ENCODE results near the gene STEAP3. TPM values are rescaled to one million over a fixed set of nuclear protein-coding genes. Genes with fewer than 3 reads are reported as not detected.

Gene STEAP3
- total RNA-seq, 1 experiment from 2014 or later = 30.5 TPM

- Mint-ChIP-seq H3K4me3 (ENCODE audit: low read depth, unreplicated experiment) (no peak overlapping the region), H3K36me3 (ENCODE audit: insufficient read depth, unreplicated experiment) (no peaks in the 10 kb centered on the region), H3K9me3 (ENCODE audit: low read depth, unreplicated experiment) (no peaks in the 10 kb centered on the region), H3K4me1 (ENCODE audit: low read depth, unreplicated experiment) (peaks cover 31% of the 10 kb centered on the region), H3K27me3 (ENCODE audit: unreplicated experiment) (no peaks in the 10 kb centered on the region), H3K27ac (ENCODE audit: unreplicated experiment) (no peak overlapping the region)
- no peak for TF ChIP-seq CTCF (IDR thresholded peaks at IDR 0.05; ENCODE audit: unreplicated experiment)
- no peak for DNase-seq
- intact Hi-C loops (cut with micrococcal nuclease; ENCODE audit: unreplicated experiment) = no loop called here
- CTCF ChIA-PET = no interaction called here
- BruUV-seq (replicated peaks) = no TSS peak
These were observed 18.5 kb upstream of the STEAP3 start for GRCh38 chr2:119205001-119205706.

- no TSS peak for BruUV-seq (replicated peaks)
- Mint-ChIP-seq H3K4me3 (ENCODE audit: low read depth, unreplicated experiment) (no peak overlapping the region), H3K27ac (ENCODE audit: unreplicated experiment) (no peak overlapping the region), H3K9me3 (ENCODE audit: low read depth, unreplicated experiment) (no peaks in the 10 kb centered on the region), H3K36me3 (ENCODE audit: insufficient read depth, unreplicated experiment) (no peaks in the 10 kb centered on the region), H3K4me1 (ENCODE audit: low read depth, unreplicated experiment) (peaks cover 31% of the 10 kb centered on the region), H3K27me3 (ENCODE audit: unreplicated experiment) (no peaks in the 10 kb centered on the region)
- intact Hi-C loops (cut with micrococcal nuclease; ENCODE audit: unreplicated experiment) = no loop called here
- no peak for DNase-seq
- CTCF ChIA-PET = no interaction called here
- no peak for TF ChIP-seq CTCF (IDR thresholded peaks at IDR 0.05; ENCODE audit: unreplicated experiment)
These were observed 17.4 kb upstream of the STEAP3 start for GRCh38 chr2:119206201-119206600.

GRCh38 chr2:119207447-119207846 is 16.2 kb upstream of the STEAP3 start:
- BruUV-seq (replicated peaks) = no TSS peak
- Mint-ChIP-seq H3K9me3 (ENCODE audit: low read depth, unreplicated experiment) (no peaks in the 10 kb centered on the region), H3K27ac (ENCODE audit: unreplicated experiment) (no peak overlapping the region), H3K4me1 (ENCODE audit: low read depth, unreplicated experiment) (peaks cover 28% of the 10 kb centered on the region), H3K36me3 (ENCODE audit: insufficient read depth, unreplicated experiment) (no peaks in the 10 kb centered on the region), H3K4me3 (ENCODE audit: low read depth, unreplicated experiment) (no peak overlapping the region), H3K27me3 (ENCODE audit: unreplicated experiment) (no peaks in the 10 kb centered on the region)
- no peak for TF ChIP-seq CTCF (IDR thresholded peaks at IDR 0.05; ENCODE audit: unreplicated experiment)
- DNase-seq = no peak
- CTCF ChIA-PET = interaction anchor here (0.5 kb wide), 1 partner anchor 87 kb away, joined by 4 read pairs; no protein-coding TSS in a partner anchor
- intact Hi-C loops (cut with micrococcal nuclease; ENCODE audit: unreplicated experiment) = no loop called here

GRCh38 chr2:119208791-119209203 is 14.8 kb upstream of the STEAP3 start:
- no peak overlapping the region for H3K27ac Mint-ChIP-seq (ENCODE audit: unreplicated experiment)
- H3K4me3 Mint-ChIP-seq (ENCODE audit: low read depth, unreplicated experiment) = no peak overlapping the region
- H3K9me3 Mint-ChIP-seq (ENCODE audit: low read depth, unreplicated experiment) = no peaks in the 10 kb centered on the region
- intact Hi-C loops (cut with micrococcal nuclease; ENCODE audit: unreplicated experiment) = no loop called here
- no TSS peak for BruUV-seq (replicated peaks)
- H3K36me3 Mint-ChIP-seq (ENCODE audit: insufficient read depth, unreplicated experiment) = no peaks in the 10 kb centered on the region
- no peaks in the 10 kb centered on the region for H3K27me3 Mint-ChIP-seq (ENCODE audit: unreplicated experiment)
- TF ChIP-seq CTCF (IDR thresholded peaks at IDR 0.05; ENCODE audit: unreplicated experiment) = no peak
- peak; percentile 77 for DNase-seq
- CTCF ChIA-PET = interaction anchor here (0.6 to 1.5 kb wide), 7 partner anchors 10 to 180 kb away, joined by 3 to 5 read pairs (median 4); partner anchors contain the start of gene STEAP3
- peaks cover 21% of the 10 kb centered on the region for H3K4me1 Mint-ChIP-seq (ENCODE audit: low read depth, unreplicated experiment)

Data from Calu3 (cell line).